Measurements from ENCODE around the gene MX1. TPM values are rescaled to one million over a fixed set of nuclear protein-coding genes. Genes with fewer than 3 reads are reported as not detected.

The MX1 gene
- total and polyA plus RNA-seq, 11 donors: 6.2 to 53.9 (median 13.6) TPM

- intact Hi-C loops (cut with DNase I): loop anchor here (1.0 to 10.0 kb wide), 8 partner anchors 178 to 340 kb away; no protein-coding TSS in a partner anchor
- H3K4me3 ChIP-seq: no peak overlapping the region
- 36 to 44% (median 37%) methylated on average over 11 to 17 of the region's 17 CpGs for WGBS, 4 donors
- H3K27me3 ChIP-seq: peaks cover 0 to 2% (median 0%) of the 10 kb centered on the region in 9 donors
- H3K4me1 ChIP-seq: peaks cover 0 to 2% (median 0%) of the 10 kb centered on the region in 12 donors
- H3K36me3 ChIP-seq: peaks cover 0 to 41% (median 26%) of the 10 kb centered on the region in 9 donors
- no peak overlapping the region for H3K27ac ChIP-seq
- peak in 3 of 4 donors; percentile 90 to 91 (median 90) for ATAC-seq
- DNase-seq: peak; percentile 56 to 83 (median 81)
- no peaks in the 10 kb centered on the region for H3K9me3 ChIP-seq
- TF ChIP-seq CTCF (IDR thresholded peaks at IDR 0.05) (peak; percentile 64 to 85 (median 78)), POLR2A (IDR thresholded peaks at IDR 0.05) (no peak)
Observed at GRCh38 chr21:41460578-41461527, 34.8 kb downstream of the MX1 start.

GRCh38 chr21:41465176-41465781, 39.2 kb downstream of the MX1 start:
- intact Hi-C loops (cut with DNase I): loop anchor here in 3 of 10 donors (5.0 to 10.0 kb wide), 3 partner anchors 173 to 340 kb away; no protein-coding TSS in a partner anchor
- peaks cover 0 to 27% (median 0%) of the 10 kb centered on the region in 9 donors for H3K27me3 ChIP-seq

DNA sequence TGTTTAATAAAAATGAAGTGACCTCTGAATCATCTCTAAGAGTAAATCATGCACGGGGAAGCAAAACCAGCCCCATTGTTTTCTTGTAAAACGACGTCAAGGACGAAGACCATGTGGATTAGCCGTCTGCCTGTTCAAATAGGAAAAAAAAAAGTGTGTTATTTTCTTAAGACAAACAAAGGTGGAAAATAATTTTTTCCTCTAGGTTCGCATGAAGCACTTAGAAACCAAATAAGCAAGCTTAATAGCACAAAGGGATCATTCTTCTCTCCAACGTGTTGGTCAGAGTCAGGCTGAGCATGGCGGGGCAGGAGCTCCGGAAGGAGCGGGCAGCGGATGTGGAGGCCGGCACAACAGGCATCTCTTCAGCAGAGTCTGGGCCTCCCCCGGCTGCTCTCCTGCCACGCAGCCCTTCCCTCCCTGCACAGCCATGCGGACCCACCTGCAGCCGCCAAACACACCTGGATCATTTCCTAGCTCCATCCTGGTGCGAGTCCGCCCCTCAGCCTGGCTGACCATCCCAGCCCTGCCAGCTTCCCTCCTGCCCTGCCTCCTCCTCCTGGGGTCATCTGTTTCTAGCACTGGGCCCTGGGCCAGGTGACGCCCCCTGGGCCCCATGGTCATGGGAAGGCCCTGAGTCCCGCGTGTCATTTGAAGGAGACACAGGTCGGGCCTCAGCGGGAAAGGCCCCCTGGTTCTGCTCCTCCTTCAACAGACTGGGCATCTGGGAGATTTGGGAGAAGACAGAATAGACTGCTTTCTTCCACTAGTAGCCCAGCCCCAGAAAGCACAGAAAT, 40.2 kb downstream of the MX1 start:
- TF ChIP-seq CTCF (IDR thresholded peaks at IDR 0.05) (no peak), POLR2A (IDR thresholded peaks at IDR 0.05) (no peak)
- no peaks in the 10 kb centered on the region for H3K36me3 ChIP-seq
- peaks cover 0 to 36% (median 2%) of the 10 kb centered on the region in 9 donors for H3K27me3 ChIP-seq
- intact Hi-C loops (cut with DNase I): loop anchor here in 3 of 10 donors (5.0 to 10.0 kb wide), 3 partner anchors 174 to 341 kb away; no protein-coding TSS in a partner anchor
- H3K27ac ChIP-seq: no peak overlapping the region
- H3K4me1 ChIP-seq: no peaks in the 10 kb centered on the region
- no peak overlapping the region for H3K4me3 ChIP-seq
- DNase-seq (no peak), ATAC-seq (no peak)
- WGBS, 4 donors: 83 to 92% (median 87%) methylated on average over 23 of the region's 23 CpGs
- no peaks in the 10 kb centered on the region for H3K9me3 ChIP-seq

More at GRCh38 chr21:41465176-41465781, 39.2 kb downstream of the MX1 start:
- H3K27ac ChIP-seq: no peak overlapping the region
- WGBS, 4 donors: 89 to 97% (median 92%) methylated on average over 3 to 4 of the region's 4 CpGs
- H3K9me3 ChIP-seq: no peaks in the 10 kb centered on the region
- ATAC-seq: no peak
- TF ChIP-seq CTCF (IDR thresholded peaks at IDR 0.05) (no peak), POLR2A (IDR thresholded peaks at IDR 0.05) (no peak)
- no peak for DNase-seq
- H3K36me3 ChIP-seq: no peaks in the 10 kb centered on the region
- no peak overlapping the region for H3K4me3 ChIP-seq
- H3K4me1 ChIP-seq: peaks cover 0 to 2% (median 0%) of the 10 kb centered on the region in 12 donors
